GM12892 (cell line): ENCODE data around the gene UPP1.

ENCODE experiments used
- POLR2A ChIP-seq: IDR thresholded peaks from 2 replicates; pipeline ENCODE4 v1.6.1; 2011; ENCODE audit warnings: low read depth, low read length, control low read depth
- POLR2AphosphoS5 ChIP-seq: IDR thresholded peaks from 2 replicates; pipeline ENCODE4 v1.6.1; 2011; ENCODE audit warnings: low read depth, low read length, control low read depth
- TAF1 ChIP-seq: IDR thresholded peaks from 2 replicates; pipeline ENCODE4 v1.6.1; 2011; ENCODE audit warnings: low read depth, mild to moderate bottlenecking, control low read depth, low read length, borderline replicate concordance

DNA sequence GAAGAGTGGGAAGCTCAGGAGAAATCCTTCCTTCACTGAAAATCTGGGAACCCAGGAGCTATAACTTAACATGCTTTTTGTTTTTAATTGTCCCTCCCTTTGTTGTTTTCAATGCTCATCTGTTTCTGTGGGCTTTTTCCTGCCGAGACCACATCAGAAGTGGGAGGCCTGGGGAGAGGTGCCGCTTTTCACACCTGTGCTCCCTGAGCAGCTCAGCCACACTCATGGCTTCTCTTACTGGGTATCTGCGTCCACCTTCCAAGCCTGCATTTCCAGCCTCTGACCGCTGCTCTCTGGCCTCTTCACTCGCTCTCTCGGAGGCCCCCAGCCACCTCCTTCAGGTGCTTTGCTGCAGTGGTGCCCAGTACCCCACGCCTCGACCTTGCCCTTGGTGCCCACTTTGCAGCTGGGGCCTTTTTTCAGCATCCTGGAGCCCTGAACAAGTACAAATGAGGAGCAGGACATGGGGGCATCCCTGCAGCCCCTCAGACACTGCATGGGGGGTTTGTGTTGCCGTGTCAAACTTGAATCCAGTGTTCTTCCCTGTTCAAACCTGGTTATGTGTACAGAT is 43.8 kb upstream of the UPP1 start:
- no peak for TF ChIP-seq POLR2A
- no peak for TF ChIP-seq POLR2AphosphoS5
- no peak for TF ChIP-seq TAF1
